Progenitor cell of endocrine pancreas (in vitro differentiated cells): ENCODE measurements around the gene GCN1. TPM values are rescaled to one million over a fixed set of nuclear protein-coding genes. Genes with fewer than 3 reads are reported as not detected.
A peak's percentile ranks its signal among the peaks of the same experiment; 100 is the strongest.

Source experiments
- DNase-seq: peaks from one replicate; pipeline ENCODE4 v3.0.0; 2021; ENCODE audit warnings: low spot score; ENCODE audit not compliant: unreplicated experiment
- H3K27ac Mint-ChIP-seq: 2 replicates; pipeline ENCODE4 v1.8.0; 2021; ENCODE audit warnings: mild to moderate bottlenecking, moderate library complexity, mixed read lengths
- H3K27me3 Mint-ChIP-seq: 2 replicates; pipeline ENCODE4 v1.8.0; 2021; ENCODE audit warnings: mixed read lengths
- H3K36me3 Mint-ChIP-seq: 2 replicates; pipeline ENCODE4 v1.8.0; 2022; ENCODE audit warnings: mixed read lengths; ENCODE audit not compliant: insufficient read depth
- H3K4me1 Mint-ChIP-seq: 2 replicates; pipeline ENCODE4 v1.8.0; 2021; ENCODE audit warnings: low read depth, mixed read lengths
- H3K4me3 Mint-ChIP-seq: 2 replicates; pipeline ENCODE4 v1.8.0; 2021; ENCODE audit warnings: low read depth, mild to moderate bottlenecking, moderate library complexity, mixed read lengths
- H3K9me3 Mint-ChIP-seq: 2 replicates; pipeline ENCODE4 v1.8.0; 2021; ENCODE audit warnings: low read depth, mixed read lengths
- CTCF ChIP-seq: fragments of 200-600 bp; sonication (generic); IDR thresholded peaks from one replicate; pipeline ENCODE4 v1.5.0; 2021; ENCODE audit warnings: antibody characterized with exemption, mild to moderate bottlenecking; ENCODE audit not compliant: unreplicated experiment
- total RNA-seq: library from RNA; stranded (reverse); gene quantifications from 2 replicates; pipeline ENCODE4 v1.2.1, GENCODE V29; 2021

GCN1 gene
- total RNA-seq, 1 donor from 2014 or later: 117 TPM

- no peaks in the 10 kb centered on the region for H3K9me3 Mint-ChIP-seq
- no peak for DNase-seq
- H3K27me3 Mint-ChIP-seq: no peaks in the 10 kb centered on the region
- H3K36me3 Mint-ChIP-seq: peaks cover 12% of the 10 kb centered on the region
- TF ChIP-seq CTCF: no peak
- H3K4me1 Mint-ChIP-seq: peaks cover 14% of the 10 kb centered on the region
- no peak overlapping the region for H3K4me3 Mint-ChIP-seq
- peak overlapping the region; percentile 33 for H3K27ac Mint-ChIP-seq
Observed at GRCh38 chr12:120190985-120191480, 3.5 kb downstream of the GCN1 start.

- no peak overlapping the region for H3K27ac Mint-ChIP-seq
- H3K4me3 Mint-ChIP-seq: no peak overlapping the region
- H3K27me3 Mint-ChIP-seq: no peaks in the 10 kb centered on the region
- no peaks in the 10 kb centered on the region for H3K9me3 Mint-ChIP-seq
- peaks cover 12% of the 10 kb centered on the region for H3K36me3 Mint-ChIP-seq
- DNase-seq: no peak
- TF ChIP-seq CTCF: no peak
- peaks cover 14% of the 10 kb centered on the region for H3K4me1 Mint-ChIP-seq
Observed at GRCh38 chr12:120190386-120190785, 4.1 kb downstream of the GCN1 start.

GRCh38 chr12:120186654-120187053 is 7.9 kb downstream of the GCN1 start:
- Mint-ChIP-seq H3K4me1 (peaks cover 3% of the 10 kb centered on the region), H3K36me3 (peaks cover 16% of the 10 kb centered on the region), H3K27ac (no peak overlapping the region), H3K4me3 (no peak overlapping the region), H3K9me3 (no peaks in the 10 kb centered on the region), H3K27me3 (no peaks in the 10 kb centered on the region)
- no peak for TF ChIP-seq CTCF
- no peak for DNase-seq

- Mint-ChIP-seq H3K4me1 (peaks cover 3% of the 10 kb centered on the region), H3K27me3 (no peaks in the 10 kb centered on the region), H3K27ac (peak overlapping the region; percentile 69), H3K4me3 (no peak overlapping the region), H3K9me3 (no peaks in the 10 kb centered on the region), H3K36me3 (peaks cover 21% of the 10 kb centered on the region)
- no peak for TF ChIP-seq CTCF
- no peak for DNase-seq
Observed at GRCh38 chr12:120183211-120183631, 11.3 kb downstream of the GCN1 start.

- H3K4me1 Mint-ChIP-seq: peaks cover 3% of the 10 kb centered on the region
- H3K4me3 Mint-ChIP-seq: no peak overlapping the region
- H3K27ac Mint-ChIP-seq: peak overlapping the region; percentile 20
- H3K36me3 Mint-ChIP-seq: peaks cover 29% of the 10 kb centered on the region
- DNase-seq: no peak
- peak; percentile 15 for TF ChIP-seq CTCF
- no peaks in the 10 kb centered on the region for H3K27me3 Mint-ChIP-seq
- H3K9me3 Mint-ChIP-seq: no peaks in the 10 kb centered on the region
Observed at GRCh38 chr12:120181991-120182631, 12.4 kb downstream of the GCN1 start.
